Measurements from ENCODE around the gene TNNT1. TPM values are rescaled to one million over a fixed set of nuclear protein-coding genes. Genes with fewer than 3 reads are reported as not detected.

Gene TNNT1
- total RNA-seq, 1 experiment from 2014 or later: 188 TPM

DNA sequence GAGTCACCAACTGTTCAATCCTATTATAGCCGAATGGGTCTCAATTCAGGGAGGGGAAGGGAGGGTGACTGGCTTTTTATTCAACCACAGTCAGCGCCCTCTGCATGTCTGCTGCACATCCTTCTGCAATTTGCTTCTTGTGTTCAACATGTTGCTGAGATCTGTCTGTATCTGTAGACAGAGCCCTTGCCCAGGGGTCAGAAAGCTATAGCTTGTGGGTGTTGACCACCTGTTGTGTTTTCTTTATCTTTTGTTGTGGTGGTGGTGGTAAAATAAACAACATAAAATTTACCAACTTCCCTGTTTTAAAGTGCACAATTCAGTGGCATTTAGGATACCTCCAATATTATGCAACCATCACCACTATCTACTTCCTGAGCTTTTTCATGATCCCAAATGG lies 43.8 kb downstream of the TNNT1 start:
- no peak overlapping the region for H3K4me2 ChIP-seq (ENCODE audit: low read length)
- intact Hi-C loops (cut with micrococcal nuclease): no loop called here
- H4K20me1 ChIP-seq (ENCODE audit: insufficient read depth): peaks cover 3% of the 10 kb centered on the region; the same call in 1 of the 2 replicates
- no peak overlapping the region for H3K27ac ChIP-seq (ENCODE audit: low read depth, low read length)
- no peak for ATAC-seq
- H3K9ac ChIP-seq (ENCODE audit: low read length): no peak overlapping the region
- BruUV-seq (replicated peaks): no TSS peak
- TF ChIP-seq FOSL1 (IDR thresholded peaks at IDR 0.05; ENCODE audit: low read depth) (no peak), POLR2A (IDR thresholded peaks at IDR 0.05; ENCODE audit: borderline replicate concordance, extremely low read depth, insufficient read depth, insufficient read length) (no peak), EGR1 (IDR thresholded peaks at IDR 0.05; ENCODE audit: low read depth) (no peak), ELF1 (IDR thresholded peaks at IDR 0.05; ENCODE audit: borderline replicate concordance, low read depth) (no peak), SP1 (IDR thresholded peaks at IDR 0.05; ENCODE audit: low read depth) (no peak), JUND (IDR thresholded peaks at IDR 0.05) (no peak), CEBPB (IDR thresholded peaks at IDR 0.05; ENCODE audit: low read depth) (no peak), YY1 (IDR thresholded peaks at IDR 0.05; ENCODE audit: extremely low read depth, insufficient replicate concordance, low read depth, low read length) (no peak), RAD21 (IDR thresholded peaks at IDR 0.05; ENCODE audit: low read depth) (no peak), EZH2phosphoT487 (IDR thresholded peaks at IDR 0.05; ENCODE audit: borderline replicate concordance) (no peak)
- TF ChIP-seq, protein P1, sequence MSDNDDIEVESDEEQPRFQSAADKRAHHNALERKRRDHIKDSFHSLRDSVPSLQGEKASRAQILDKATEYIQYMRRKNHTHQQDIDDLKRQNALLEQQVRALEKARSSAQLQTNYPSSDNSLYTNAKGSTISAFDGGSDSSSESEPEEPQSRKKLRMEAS (IDR thresholded peaks at IDR 0.05): no peak
- TF ChIP-seq, protein P2, sequence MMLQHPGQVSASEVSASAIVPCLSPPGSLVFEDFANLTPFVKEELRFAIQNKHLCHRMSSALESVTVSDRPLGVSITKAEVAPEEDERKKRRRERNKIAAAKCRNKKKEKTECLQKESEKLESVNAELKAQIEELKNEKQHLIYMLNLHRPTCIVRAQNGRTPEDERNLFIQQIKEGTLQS (IDR thresholded peaks at IDR 0.05): no peak
- peaks cover 6 to 17% of the 10 kb centered on the region in 2 experiments; a peak in 3 of 4 replicates for H3K36me3 ChIP-seq (ENCODE audit: control insufficient read depth in 1 of 2, insufficient read depth in 2 of 2, low read length in 2 of 2)
- no peak for DNase-seq (ENCODE audit: low read depth, low spot score)
- no peak overlapping the region for H3K4me3 ChIP-seq (replicated peaks in 1 of 2; ENCODE audit: low read depth in 1 of 2, low read length in 2 of 2)
- H2AFZ ChIP-seq (ENCODE audit: low read depth, low read length, poor library complexity, severe bottlenecking): no peak overlapping the region
- H3K9me2 ChIP-seq (ENCODE audit: insufficient read depth): no peaks in the 10 kb centered on the region
- CTCF ChIA-PET: no interaction called here
- RAD21 ChIA-PET (ENCODE audit: low non-redundant PET in 1 of 2, low total read pairs in 2 of 2, uncharacterized antibody in 2 of 2, unreplicated experiment in 2 of 2): no interaction called here
- no peaks in the 10 kb centered on the region for H3K27me3 ChIP-seq (ENCODE audit: insufficient read depth, low read length)
- POLR2A ChIA-PET: no interaction called here
- peaks cover 4% of the 10 kb centered on the region; the same call in 1 of the 2 replicates for H3K79me2 ChIP-seq (ENCODE audit: insufficient read depth, low read length)
- no peaks in the 10 kb centered on the region for H3K4me1 ChIP-seq (ENCODE audit: control insufficient read depth in 1 of 2, insufficient read depth in 2 of 2, low read length in 2 of 2)
- no peaks in the 10 kb centered on the region for H3K9me3 ChIP-seq (ENCODE audit: control insufficient read depth in 1 of 2, insufficient read depth in 1 of 2, low read depth in 1 of 2, low read length in 2 of 2)

DNA sequence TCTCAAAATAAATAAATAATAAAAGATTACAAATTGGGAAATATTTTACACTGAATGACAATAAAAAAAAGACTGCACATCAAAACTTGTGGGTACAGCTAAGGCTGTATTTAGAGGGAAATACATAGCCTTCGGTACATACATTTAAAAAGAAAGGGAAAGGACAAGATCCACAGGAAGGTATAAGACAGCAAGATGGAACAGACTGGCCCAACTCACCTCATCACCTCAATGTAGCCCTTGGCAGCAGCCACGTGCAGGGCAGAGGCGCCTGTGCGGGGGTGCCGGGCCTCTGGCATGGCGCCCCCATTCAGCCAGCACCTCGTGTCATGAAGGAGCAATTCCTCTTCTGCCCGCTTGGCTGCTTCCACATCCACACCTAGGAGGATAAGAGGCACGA lies 45.8 kb downstream of the TNNT1 start:
- BruUV-seq (replicated peaks): no TSS peak
- POLR2A ChIA-PET: no interaction called here
- H3K79me2 ChIP-seq (ENCODE audit: insufficient read depth, low read length): no peaks in the 10 kb centered on the region
- H4K20me1 ChIP-seq (ENCODE audit: insufficient read depth): peaks cover 3% of the 10 kb centered on the region; the same call in 1 of the 2 replicates
- no peaks in the 10 kb centered on the region for H3K4me1 ChIP-seq (ENCODE audit: control insufficient read depth in 1 of 2, insufficient read depth in 2 of 2, low read length in 2 of 2)
- CTCF ChIA-PET: no interaction called here
- H2AFZ ChIP-seq (ENCODE audit: low read depth, low read length, poor library complexity, severe bottlenecking): no peak overlapping the region
- no peaks in the 10 kb centered on the region for H3K27me3 ChIP-seq (ENCODE audit: insufficient read depth, low read length)
- ATAC-seq (no peak), DNase-seq (ENCODE audit: low read depth, low spot score) (no peak)
- H3K36me3 ChIP-seq (ENCODE audit: control insufficient read depth in 1 of 2, insufficient read depth in 2 of 2, low read length in 2 of 2): peaks cover 4 to 12% of the 10 kb centered on the region in 2 experiments; a peak in 3 of 4 replicates
- H3K4me3 ChIP-seq (replicated peaks in 1 of 2; ENCODE audit: low read depth in 1 of 2, low read length in 2 of 2): no peak overlapping the region
- H3K4me2 ChIP-seq (ENCODE audit: low read length): no peak overlapping the region
- intact Hi-C loops (cut with micrococcal nuclease): no loop called here
- no peak overlapping the region for H3K27ac ChIP-seq (ENCODE audit: low read depth, low read length)
- no peak overlapping the region for H3K9ac ChIP-seq (ENCODE audit: low read length)
- no peaks in the 10 kb centered on the region for H3K9me3 ChIP-seq (ENCODE audit: control insufficient read depth in 1 of 2, insufficient read depth in 1 of 2, low read depth in 1 of 2, low read length in 2 of 2)
- H3K9me2 ChIP-seq (ENCODE audit: insufficient read depth): no peaks in the 10 kb centered on the region
- RAD21 ChIA-PET (ENCODE audit: low non-redundant PET in 1 of 2, low total read pairs in 2 of 2, uncharacterized antibody in 2 of 2, unreplicated experiment in 2 of 2): no interaction called here
- TF ChIP-seq, protein P3, sequence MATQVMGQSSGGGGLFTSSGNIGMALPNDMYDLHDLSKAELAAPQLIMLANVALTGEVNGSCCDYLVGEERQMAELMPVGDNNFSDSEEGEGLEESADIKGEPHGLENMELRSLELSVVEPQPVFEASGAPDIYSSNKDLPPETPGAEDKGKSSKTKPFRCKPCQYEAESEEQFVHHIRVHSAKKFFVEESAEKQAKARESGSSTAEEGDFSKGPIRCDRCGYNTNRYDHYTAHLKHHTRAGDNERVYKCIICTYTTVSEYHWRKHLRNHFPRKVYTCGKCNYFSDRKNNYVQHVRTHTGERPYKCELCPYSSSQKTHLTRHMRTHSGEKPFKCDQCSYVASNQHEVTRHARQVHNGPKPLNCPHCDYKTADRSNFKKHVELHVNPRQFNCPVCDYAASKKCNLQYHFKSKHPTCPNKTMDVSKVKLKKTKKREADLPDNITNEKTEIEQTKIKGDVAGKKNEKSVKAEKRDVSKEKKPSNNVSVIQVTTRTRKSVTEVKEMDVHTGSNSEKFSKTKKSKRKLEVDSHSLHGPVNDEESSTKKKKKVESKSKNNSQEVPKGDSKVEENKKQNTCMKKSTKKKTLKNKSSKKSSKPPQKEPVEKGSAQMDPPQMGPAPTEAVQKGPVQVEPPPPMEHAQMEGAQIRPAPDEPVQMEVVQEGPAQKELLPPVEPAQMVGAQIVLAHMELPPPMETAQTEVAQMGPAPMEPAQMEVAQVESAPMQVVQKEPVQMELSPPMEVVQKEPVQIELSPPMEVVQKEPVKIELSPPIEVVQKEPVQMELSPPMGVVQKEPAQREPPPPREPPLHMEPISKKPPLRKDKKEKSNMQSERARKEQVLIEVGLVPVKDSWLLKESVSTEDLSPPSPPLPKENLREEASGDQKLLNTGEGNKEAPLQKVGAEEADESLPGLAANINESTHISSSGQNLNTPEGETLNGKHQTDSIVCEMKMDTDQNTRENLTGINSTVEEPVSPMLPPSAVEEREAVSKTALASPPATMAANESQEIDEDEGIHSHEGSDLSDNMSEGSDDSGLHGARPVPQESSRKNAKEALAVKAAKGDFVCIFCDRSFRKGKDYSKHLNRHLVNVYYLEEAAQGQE (IDR thresholded peaks at IDR 0.05; ENCODE audit: low read depth): no peak
- TF ChIP-seq SRF (IDR thresholded peaks at IDR 0.05; ENCODE audit: low read depth): no peak
- TF ChIP-seq EZH2phosphoT487 (IDR thresholded peaks at IDR 0.05; ENCODE audit: borderline replicate concordance): no peak
- TF ChIP-seq JUND (IDR thresholded peaks at IDR 0.05): no peak
- TF ChIP-seq EZH2 (IDR thresholded peaks at IDR 0.05): no peak
- TF ChIP-seq EGR1 (IDR thresholded peaks at IDR 0.05; ENCODE audit: low read depth): no peak
- no peak for TF ChIP-seq ZBTB33 (IDR thresholded peaks at IDR 0.05; ENCODE audit: extremely low read depth, insufficient replicate concordance, low read length)
- TF ChIP-seq CBX3 (IDR thresholded peaks at IDR 0.05; ENCODE audit: low read depth): no peak
- TF ChIP-seq POLR2A (IDR thresholded peaks at IDR 0.05; ENCODE audit: borderline replicate concordance, extremely low read depth, insufficient read depth, insufficient read length): no peak
- no peak for TF ChIP-seq CEBPB (IDR thresholded peaks at IDR 0.05; ENCODE audit: low read depth)
